A549 (cell line): ENCODE results near the gene TJP3. TPM values are rescaled to one million over a fixed set of nuclear protein-coding genes. Genes with fewer than 3 reads are reported as not detected.

ENCODE experiments used
- ATAC-seq, 2 experiments: fragments of 200-7000 bp in 1 of 2; fragments of >200 bp in 1 of 2; cut with Nextera tagmentation in 1 of 2; cut with Tn5 transposase in 1 of 2; 3 replicates each; pipeline versions ENCODE4 v1.8.0 to v1.9.1; 2018 to 2020; ENCODE audit warnings: mild to moderate bottlenecking in 1 of 2, moderate library complexity in 1 of 2
- CTCF ChIA-PET: fragments of 300-600 bp; sonication (Branson Sonifier 250); formaldehyde crosslinking; extraction: SDS; loops from one replicate; lab custom pipeline; 2021; ENCODE audit warnings: antibody characterized with exemption, inconsistent platforms; lab: Yijun Ruan, JAX
- POLR2A ChIA-PET: fragments of 350-600 bp; formaldehyde crosslinking; extraction: SDS; loops from one replicate; lab custom pipeline; 2021; ENCODE audit warnings: antibody characterized with exemption, inconsistent platforms; lab: Yijun Ruan, JAX
- DNase-seq, 2 experiments: peaks; one replicate each; pipeline versions ENCODE4 v3.0.0 to v3.0.0-alpha.2; 2011 to 2016; ENCODE audit warnings: low read depth in 1 of 2, low spot score in 1 of 2
- FAIRE-seq: peaks from 2 replicates; lab custom pipeline; 2011; peaks lifted over from hg19 to GRCh38; lab: Jason Lieb, UNC
- H3K27ac ChIP-seq, 2 experiments: fragments of >200 bp; sonication (Bioruptor Twin); formaldehyde crosslinking; 3 replicates each; pipeline ENCODE4 v1.5.1; 2016 to 2017
- H3K4me1 ChIP-seq: fragments of >200 bp; sonication (Bioruptor Twin); formaldehyde crosslinking; 3 replicates; pipeline ENCODE4 v1.6.1; 2016
- H3K4me2 ChIP-seq: fragments of >200 bp; sonication (Bioruptor Twin); formaldehyde crosslinking; 3 replicates; pipeline ENCODE4 v1.6.1; 2016
- H3K4me3 ChIP-seq: fragments of >200 bp; sonication (Bioruptor Twin); formaldehyde crosslinking; 3 replicates; pipeline ENCODE4 v1.5.1; 2016
- H3K9me3 ChIP-seq: fragments of >200 bp; sonication (Bioruptor Twin); formaldehyde crosslinking; 3 replicates; pipeline ENCODE4 v1.6.1; 2016
- BHLHE40 ChIP-seq: IDR thresholded peaks from 2 replicates; pipeline ENCODE4 v1.6.1; 2012; ENCODE audit warnings: low read depth, low read length, inconsistent platforms
- CBX2 ChIP-seq: fragments of 200-600 bp; sonication (generic); IDR thresholded peaks from 2 replicates; pipeline ENCODE4 v1.6.1; 2016; ENCODE audit warnings: low read depth, mild to moderate bottlenecking, borderline replicate concordance
- CHD4 ChIP-seq: fragments of 200-600 bp; sonication (generic); IDR thresholded peaks from 2 replicates; pipeline ENCODE4 v1.6.1; 2016; ENCODE audit warnings: antibody characterized with exemption, mild to moderate bottlenecking, borderline replicate concordance
- CTCF ChIP-seq: fragments of >200 bp; sonication (Bioruptor Twin); formaldehyde crosslinking; IDR thresholded peaks from 3 replicates; pipeline ENCODE4 v1.5.1; 2016
- E2F6 ChIP-seq: IDR thresholded peaks from 2 replicates; pipeline ENCODE4 v1.6.1; 2012; ENCODE audit warnings: low read depth, borderline replicate concordance
- EHF ChIP-seq: fragments of 250-450 bp; sonication (Bioruptor Pico); IDR thresholded peaks from 2 replicates; pipeline ENCODE4 v1.5.0; 2020; ENCODE audit warnings: mild to moderate bottlenecking
- EHMT2 ChIP-seq: fragments of 200-600 bp; sonication (generic); IDR thresholded peaks from 2 replicates; pipeline ENCODE4 v1.6.1; 2016; ENCODE audit warnings: antibody characterized with exemption, low read depth, mild to moderate bottlenecking, moderate library complexity
- EP300 ChIP-seq, 2 experiments: fragments of >200 bp; sonication (Bioruptor Twin); formaldehyde crosslinking; IDR thresholded peaks; 2 replicates in 1 of 2; 3 replicates in 1 of 2; pipeline ENCODE4 v1.6.1; 2016 to 2017
- ESRRA ChIP-seq: fragments of 150-350 bp; IDR thresholded peaks from 2 replicates; pipeline ENCODE4 v1.6.1; 2014; ENCODE audit warnings: mild to moderate bottlenecking, low read length, borderline replicate concordance
- FOSB ChIP-seq: fragments of 250-450 bp; sonication (Bioruptor Pico); IDR thresholded peaks from 2 replicates; pipeline ENCODE4 v1.5.0; 2020; ENCODE audit warnings: mild to moderate bottlenecking, moderate library complexity
- FOXS1 ChIP-seq: fragments of 250-450 bp; sonication (Bioruptor Pico); IDR thresholded peaks from 2 replicates; pipeline ENCODE4 v1.5.0; 2020; ENCODE audit warnings: mild to moderate bottlenecking, moderate library complexity
- HOXB13 ChIP-seq: fragments of 250-450 bp; sonication (Bioruptor Pico); IDR thresholded peaks from 2 replicates; pipeline ENCODE4 v1.5.0; 2020; ENCODE audit warnings: low read depth, mild to moderate bottlenecking, moderate library complexity
- HOXB5 ChIP-seq: fragments of 250-450 bp; sonication (Bioruptor Pico); IDR thresholded peaks from 2 replicates; pipeline ENCODE4 v1.5.0; 2020; ENCODE audit warnings: mild to moderate bottlenecking, moderate library complexity
- JUN ChIP-seq, 2 experiments: fragments of >200 bp; sonication (Bioruptor Twin); formaldehyde crosslinking; IDR thresholded peaks; 2 replicates in 1 of 2; 3 replicates in 1 of 2; pipeline ENCODE4 v1.6.1; 2016 to 2017
- KDM5A ChIP-seq: fragments of 200-600 bp; sonication (generic); IDR thresholded peaks from 2 replicates; pipeline ENCODE4 v1.6.1; 2016; ENCODE audit warnings: antibody characterized with exemption, mild to moderate bottlenecking
- MYC ChIP-seq: IDR thresholded peaks from 2 replicates; pipeline ENCODE4 v1.6.1; 2012; ENCODE audit warnings: mild to moderate bottlenecking, inconsistent platforms, low read length, improper control_type of control experiment, borderline replicate concordance
- NFE2L2 ChIP-seq: fragments of 150-350 bp; conservative IDR thresholded peaks from 2 replicates; pipeline ENCODE4 v1.6.1; 2014; ENCODE audit warnings: low read length
- NPAS2 ChIP-seq: fragments of 250-450 bp; sonication (Bioruptor Pico); IDR thresholded peaks from 2 replicates; pipeline ENCODE4 v1.8.0; 2022; ENCODE audit warnings: mild to moderate bottlenecking, moderate library complexity, borderline replicate concordance
- NR3C1 ChIP-seq: fragments of >200 bp; sonication (Bioruptor Twin); formaldehyde crosslinking; IDR thresholded peaks from 3 replicates; pipeline ENCODE4 v1.6.1; 2017
- PHF8 ChIP-seq: fragments of 200-600 bp; sonication (generic); IDR thresholded peaks from 2 replicates; pipeline ENCODE4 v1.6.1; 2016; ENCODE audit warnings: low read depth, mild to moderate bottlenecking, antibody characterized with exemption, moderate library complexity, borderline replicate concordance
- POLR2A ChIP-seq: IDR thresholded peaks from 2 replicates; pipeline ENCODE4 v1.6.1; 2012; ENCODE audit warnings: mild to moderate bottlenecking, low read length
- RARB ChIP-seq: fragments of 250-450 bp; sonication (Bioruptor Pico); IDR thresholded peaks from 2 replicates; pipeline ENCODE4 v1.8.0; 2021; ENCODE audit warnings: mild to moderate bottlenecking, moderate library complexity
- REST ChIP-seq: fragments of 200-600 bp; sonication (generic); IDR thresholded peaks from 2 replicates; pipeline ENCODE4 v1.6.1; 2016; ENCODE audit warnings: antibody characterized with exemption, mild to moderate bottlenecking, moderate library complexity
- SMC3 ChIP-seq: fragments of >200 bp; sonication (Bioruptor Twin); formaldehyde crosslinking; IDR thresholded peaks from 3 replicates; pipeline ENCODE4 v1.6.1; 2018; ENCODE audit warnings: inconsistent platforms
- SREBF2 ChIP-seq: fragments of 450-650 bp; IDR thresholded peaks from 2 replicates; pipeline ENCODE4 v1.6.1; 2014; ENCODE audit warnings: mild to moderate bottlenecking, moderate library complexity
- TFCP2L1 ChIP-seq: fragments of 250-450 bp; sonication (Bioruptor Pico); IDR thresholded peaks from 2 replicates; pipeline ENCODE4 v1.5.0; 2021; ENCODE audit warnings: mild to moderate bottlenecking
- TP53 ChIP-seq: fragments of 250-450 bp; sonication (Bioruptor Pico); IDR thresholded peaks from 2 replicates; pipeline ENCODE4 v1.5.0; 2021; ENCODE audit warnings: mild to moderate bottlenecking, moderate library complexity
- USF2 ChIP-seq: fragments of 450-650 bp; IDR thresholded peaks from 2 replicates; pipeline ENCODE4 v1.6.1; 2014; ENCODE audit warnings: antibody characterized with exemption
- ZNF302 ChIP-seq: fragments of 250-450 bp; sonication (Bioruptor Pico); IDR thresholded peaks from 2 replicates; pipeline ENCODE4 v1.9.0; 2021; ENCODE audit warnings: inconsistent platforms, mild to moderate bottlenecking, moderate library complexity
- WGBS: methylation state at CpG from one replicate; pipeline ENCODE4 v1.1.6; 2017; ENCODE audit errors: missing lambda C conversion rate; 5-methylcytosine and 5-hydroxymethylcytosine counted together
- polyA plus RNA-seq, 4 experiments: library from polyadenylated mRNA; depleted of rRNA in 3 of 4; stranded (reverse); fragments of >200 nt; fragmentation: RNase III in 1 of 4; extraction: RNeasy Plus Mini Kit Qiagen cat#74134 plus additional on column Dnase treatment in 1 of 4; gene quantifications; 2 replicates in 3 of 4; 3 replicates in 1 of 4; pipeline ENCODE4 v1.2.3, GENCODE V29; 2011 to 2017
- TF ChIP-seq, protein P1 (sequence below): IDR thresholded peaks from 2 replicates; pipeline ENCODE4 v1.6.1; 2012

TJP3 gene
- polyA plus RNA-seq, 2 of the 4 experiments (the other 2 are of a cell fraction) = 1.5 to 2.3 TPM

GRCh38 chr19:3793799-3794198, 85.6 kb downstream of the TJP3 start:
- no peaks in the 10 kb centered on the region for H3K4me1 ChIP-seq
- 57% methylated on average over 3 of the region's 3 CpGs for WGBS
- ChIA-PET POLR2A (no interaction called here), CTCF (interaction anchor here (0.6 to 1.5 kb wide), 3 partner anchors 15 to 88 kb away, joined by 3 to 5 read pairs (median 4); no protein-coding TSS in a partner anchor)
- DNase-seq (no peak), ATAC-seq (no peak)
- TF ChIP-seq EHMT2 = no peak
- TF ChIP-seq HOXB13 (CRISPR knock-in tag) = no peak
- TF ChIP-seq, all 56 proteins: peak for 0
- Histone ChIP-seq H3K9me3 (peaks cover 16% of the 10 kb centered on the region; the same call in 2 of the 3 replicates), H3K27ac (no peak overlapping the region), H3K4me2 (no peak overlapping the region), H3K4me3 (no peak overlapping the region)
- FAIRE-seq = no peak

DNA sequence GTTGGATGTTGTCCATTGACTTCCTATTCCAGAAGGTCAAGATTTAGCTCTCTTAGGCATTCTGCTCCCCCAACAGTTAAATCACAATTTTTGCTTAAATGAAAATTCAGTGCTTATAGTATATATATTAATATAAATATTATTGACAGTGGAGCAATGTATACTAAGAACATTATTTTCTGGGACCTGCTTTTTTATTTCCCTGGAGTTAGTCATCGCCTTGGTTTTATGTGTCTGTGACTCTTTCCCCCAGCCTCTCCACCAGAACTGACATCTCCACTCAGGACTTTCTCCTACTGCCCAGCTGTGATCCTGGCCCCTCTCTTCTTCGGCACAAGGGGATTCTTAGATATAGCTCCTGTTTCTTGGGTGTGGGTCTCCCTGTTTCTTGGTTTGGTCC, 88.2 kb downstream of the TJP3 start:
- FAIRE-seq (no peak), DNase-seq (no peak), ATAC-seq (no peak)
- WGBS = 56% methylated on average over 2 of the region's 2 CpGs
- H3K4me2 ChIP-seq = no peak overlapping the region
- TF ChIP-seq TFCP2L1 (CRISPR knock-in tag) = no peak
- no peak for TF ChIP-seq NFE2L2
- TF ChIP-seq RARB (CRISPR knock-in tag) = no peak
- TF ChIP-seq HOXB5 (CRISPR knock-in tag) = no peak
- TF ChIP-seq CTCF = no peak
- no peak for TF ChIP-seq MYC
- TF ChIP-seq SREBF2 = no peak
- no peak for TF ChIP-seq EP300 (IDR thresholded peaks at IDR 0.05)
- no peak for TF ChIP-seq SMC3
- TF ChIP-seq JUN (IDR thresholded peaks at IDR 0.05) = no peak
- TF ChIP-seq FOSB (CRISPR knock-in tag) = no peak
- TF ChIP-seq ESRRA = no peak
- no peak for TF ChIP-seq TP53 (CRISPR knock-in tag)
- no peak for TF ChIP-seq ZNF302 (CRISPR knock-in tag)
- no peak for TF ChIP-seq NPAS2 (CRISPR knock-in tag)
- TF ChIP-seq BHLHE40 = no peak
- TF ChIP-seq KDM5A = no peak
- no peak for TF ChIP-seq HOXB13 (CRISPR knock-in tag)
- TF ChIP-seq, protein P1, sequence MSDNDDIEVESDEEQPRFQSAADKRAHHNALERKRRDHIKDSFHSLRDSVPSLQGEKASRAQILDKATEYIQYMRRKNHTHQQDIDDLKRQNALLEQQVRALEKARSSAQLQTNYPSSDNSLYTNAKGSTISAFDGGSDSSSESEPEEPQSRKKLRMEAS = no peak
- H3K9me3 ChIP-seq = peaks cover 16% of the 10 kb centered on the region; the same call in 2 of the 3 replicates
- no peaks in the 10 kb centered on the region for H3K4me1 ChIP-seq
- POLR2A ChIA-PET = no interaction called here
- no peak overlapping the region for H3K27ac ChIP-seq
- CTCF ChIA-PET = interaction anchor here (0.6 to 1.5 kb wide), 4 partner anchors 25 to 480 kb away, joined by 3 to 5 read pairs (median 3); no protein-coding TSS in a partner anchor
- no peak overlapping the region for H3K4me3 ChIP-seq

- DNase-seq = no peak
- no peak for FAIRE-seq
- no peak for ATAC-seq
- Histone ChIP-seq H3K9me3 (peaks cover 16% of the 10 kb centered on the region; the same call in 2 of the 3 replicates), H3K4me3 (no peak overlapping the region), H3K4me1 (no peaks in the 10 kb centered on the region), H3K4me2 (no peak overlapping the region), H3K27ac (no peak overlapping the region)
- WGBS = 38% methylated on average over 6 of the region's 6 CpGs
- ChIA-PET POLR2A (interaction anchor here (0.6 kb wide), 1 partner anchor 35 kb away, joined by 4 read pairs; no protein-coding TSS in a partner anchor), CTCF (no interaction called here)
- TF ChIP-seq CBX2 (no peak), ZNF302 (CRISPR knock-in tag) (no peak), E2F6 (no peak), POLR2A (no peak), HOXB5 (CRISPR knock-in tag) (no peak), EHF (CRISPR knock-in tag) (no peak), FOXS1 (no peak), PHF8 (no peak), CHD4 (no peak), REST (no peak), NR3C1 (no peak), USF2 (no peak), EHMT2 (no peak)
Measured at GRCh38 chr19:3798137-3798536, 90.0 kb downstream of the TJP3 start.
